ELR (cell line): ENCODE data around the gene GTPBP6.

Source experiments
- DNase-seq: peaks from one replicate; pipeline ENCODE4 v3.0.0-alpha.2; 2015; ENCODE audit warnings: low read depth

The GTPBP6 gene

GRCh38 chrX:318739-319578 is at the start of gene GTPBP6:
Gene GTPBP6, minus strand, starts transcription at chrX:318796. Its CDS starts 9 bp downstream, at chrX:318787.
- peak; percentile 99 for DNase-seq

- DNase-seq = no peak
Observed at GRCh38 chrX:367866-368265, 49.3 kb upstream of the GTPBP6 start.

- no peak for DNase-seq
Observed at GRCh38 chrX:367349-367748, 48.8 kb upstream of the GTPBP6 start.

- DNase-seq = no peak
Observed at GRCh38 chrX:363621-364375, 45.2 kb upstream of the GTPBP6 start.

GRCh38 chrX:362937-363620 is 44.5 kb upstream of the GTPBP6 start:
- DNase-seq = no peak

GRCh38 chrX:362351-362750 is 43.8 kb upstream of the GTPBP6 start:
- no peak for DNase-seq

GRCh38 chrX:361231-362145 is 42.9 kb upstream of the GTPBP6 start:
- no peak for DNase-seq

GRCh38 chrX:360496-361150 is 42.0 kb upstream of the GTPBP6 start:
- no peak for DNase-seq

GRCh38 chrX:358651-359143 is 40.1 kb upstream of the GTPBP6 start:
- no peak for DNase-seq

GRCh38 chrX:357693-358471 is 39.3 kb upstream of the GTPBP6 start:
- peak; percentile 84 for DNase-seq

GRCh38 chrX:357035-357692 is 38.6 kb upstream of the GTPBP6 start:
- DNase-seq = no peak

GRCh38 chrX:356385-357034 is 37.9 kb upstream of the GTPBP6 start:
- peak; percentile 91 for DNase-seq

- no peak for DNase-seq
Observed at GRCh38 chrX:355329-356050, 36.9 kb upstream of the GTPBP6 start.

- no peak for DNase-seq
Observed at GRCh38 chrX:353566-354535, 35.3 kb upstream of the GTPBP6 start.

- DNase-seq = no peak
Observed at GRCh38 chrX:352582-353314, 34.2 kb upstream of the GTPBP6 start.

GRCh38 chrX:352181-352580 is 33.6 kb upstream of the GTPBP6 start:
- no peak for DNase-seq
